Upper lobe of left lung (tissue), 4 donors: ENCODE measurements around the gene COA8.

Experiments used
- CTCF ChIP-seq, 6 experiments: fragments of 450-650 bp in 4 of 6; fragments of 200-600 bp in 2 of 6; sonication (generic) in 2 of 6; IDR thresholded peaks; one replicate each; pipeline ENCODE4 v1.5.1; 2016 to 2019; ENCODE audit warnings: antibody characterized with exemption in 6 of 6
- EP300 ChIP-seq, 4 donors: sonication (generic); formaldehyde crosslinking; IDR thresholded peaks; one replicate each; pipeline ENCODE4 v1.5.1; 2017; ENCODE audit warnings: antibody characterized with exemption in 4 of 4, control low read depth in 2 of 4
- POLR2A ChIP-seq, 4 donors: fragments of 450-650 bp; IDR thresholded peaks; one replicate each; pipeline ENCODE4 v1.5.1; 2016 to 2017; ENCODE audit warnings: antibody characterized with exemption in 4 of 4, mild to moderate bottlenecking in 2 of 4
- POLR2AphosphoS5 ChIP-seq, 2 donors: sonication (generic); formaldehyde crosslinking; IDR thresholded peaks; one replicate each; pipeline ENCODE4 v1.5.1; 2017; ENCODE audit warnings: antibody characterized with exemption in 2 of 2

DNA sequence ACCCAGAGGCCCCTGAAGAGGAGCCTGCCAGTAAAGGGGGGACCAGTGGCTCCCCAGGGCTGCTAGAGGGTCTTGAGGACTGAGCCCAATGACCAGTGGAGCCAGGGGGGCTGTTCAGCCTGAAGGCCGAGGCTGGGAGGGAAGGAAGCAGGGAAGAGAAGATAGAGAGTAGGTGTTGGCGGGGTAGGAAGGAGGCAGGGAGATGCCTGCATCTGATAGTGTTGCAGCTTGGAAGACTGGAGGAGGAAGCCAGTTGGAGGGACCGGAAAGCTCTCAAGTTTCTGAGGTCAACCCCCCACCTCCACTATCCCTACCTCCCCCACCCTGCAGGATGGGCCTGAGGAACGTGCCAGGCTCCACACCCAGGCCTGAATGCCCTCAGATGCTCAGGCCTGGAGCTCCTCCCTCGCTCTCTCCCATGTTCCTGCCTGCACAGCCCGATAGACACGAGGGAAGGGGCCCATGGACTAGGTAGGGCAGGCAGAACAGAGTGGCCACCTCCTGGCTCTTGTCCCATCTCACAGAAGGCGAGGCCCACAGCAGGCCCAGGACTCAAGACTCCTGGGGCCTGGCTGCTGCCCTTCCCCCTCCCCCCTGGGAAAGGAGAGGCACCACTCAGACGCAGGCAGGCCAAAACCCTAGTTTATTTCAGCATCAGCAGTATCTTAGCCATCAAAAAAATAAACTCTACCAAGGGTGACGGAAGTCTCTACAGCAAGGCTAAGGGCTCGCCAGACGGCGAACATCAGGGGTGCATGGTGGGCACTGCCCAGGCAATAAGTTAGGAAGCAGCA, 43.5 kb upstream of the COA8 start:
- no peak for TF ChIP-seq CTCF (IDR thresholded peaks at IDR 0.05)
- TF ChIP-seq POLR2A (IDR thresholded peaks at IDR 0.05) = no peak
- no peak for TF ChIP-seq EP300 (IDR thresholded peaks at IDR 0.05)
- no peak for TF ChIP-seq POLR2AphosphoS5 (IDR thresholded peaks at IDR 0.05)
